Heart right ventricle (tissue), 16 donors: ENCODE measurements around the gene SEPHS2. TPM values are rescaled to one million over a fixed set of nuclear protein-coding genes. Genes with fewer than 3 reads are reported as not detected.

ENCODE experiments used
- ATAC-seq, 8 donors: fragments of 200-7000 bp; cut with Tn5 transposase; one replicate each; pipeline ENCODE4 v1.9.1; 2020; ENCODE audit warnings: mild to moderate bottlenecking in 8 of 8, moderate library complexity in 8 of 8, moderate number of reproducible peaks in 1 of 8
- DNase-seq, 2 donors: peaks; one replicate each; pipeline ENCODE4 v3.0.0-alpha.2; 2020
- H3K27ac ChIP-seq, 10 donors: fragments of 200-600 bp; sonication (generic) in 2 of 10; one replicate each; pipeline versions ENCODE4 v1.5.0 to v1.8.0; 2020 to 2022; ENCODE audit warnings: mild to moderate bottlenecking in 3 of 10
- H3K27me3 ChIP-seq, 7 donors: fragments of 200-600 bp; one replicate each; pipeline ENCODE4 v1.8.0; 2021 to 2022; ENCODE audit warnings: mild to moderate bottlenecking in 2 of 7
- H3K36me3 ChIP-seq, 9 donors: fragments of 200-600 bp; sonication (generic) in 1 of 9; one replicate each; pipeline versions ENCODE4 v1.5.0 to v1.8.0; 2020 to 2022; ENCODE audit warnings: mild to moderate bottlenecking in 2 of 9
- H3K4me1 ChIP-seq, 9 donors: fragments of 200-600 bp; sonication (generic) in 1 of 9; one replicate each; pipeline versions ENCODE4 v1.5.0 to v1.8.0; 2020 to 2022; ENCODE audit warnings: mild to moderate bottlenecking in 4 of 9
- H3K4me3 ChIP-seq, 10 donors: fragments of 200-600 bp; sonication (generic) in 2 of 10; one replicate each; pipeline versions ENCODE4 v1.5.0 to v1.8.0; 2020 to 2022; ENCODE audit warnings: mild to moderate bottlenecking in 7 of 10, moderate library complexity in 2 of 10
- H3K9me3 ChIP-seq, 11 donors: fragments of 200-600 bp in 10 of 11; sonication (generic) in 2 of 11; one replicate each; pipeline versions ENCODE4 v1.5.0 to v1.8.0; 2013 to 2022; ENCODE audit warnings: mild to moderate bottlenecking in 2 of 11, control low read depth in 1 of 11, moderate library complexity in 1 of 11
- CTCF ChIP-seq, 9 donors: fragments of 200-600 bp; sonication (generic) in 2 of 9; IDR thresholded peaks; one replicate each; pipeline versions ENCODE4 v1.5.0 to v1.8.0; 2021 to 2022; ENCODE audit warnings: antibody characterized with exemption in 9 of 9, mild to moderate bottlenecking in 5 of 9, moderate library complexity in 1 of 9
- WGBS, 2 donors: extraction: QIAGEN DNeasy Blood & Tissue Kit; methylation state at CpG; one replicate each; pipeline ENCODE4 v1.1.7; 2013; ENCODE audit warnings: inconsistent platforms in 1 of 2; 5-methylcytosine and 5-hydroxymethylcytosine counted together
- intact Hi-C, 10 donors: fragments of 100-400 bp; cut with DNase I; formaldehyde crosslinking; loops; one replicate each; pipeline versions ENCODE4 v1.11.1 to v1.14.2; 2022
- long read RNA-seq, 3 donors: library from polyadenylated mRNA; unstranded; transcript quantifications; one replicate each; pipeline ENCODE4 v2.0.0, GENCODE V29; 2020 to 2021
- polyA plus RNA-seq, 2 donors: library from polyadenylated mRNA; stranded (reverse); fragments of 200-250 nt; gene quantifications; one replicate each; pipeline ENCODE4 v1.2.3, GENCODE V29; 2013
- total RNA-seq, 10 donors: library from RNA; stranded (reverse); fragmentation: NEBNext Ultra II Directional in 3 of 10; extraction: Animal tissue kit (Norgen Biotek cat#: 25700) in 3 of 10; gene quantifications; one replicate each; pipeline versions ENCODE4 v1.2.1 to v1.2.4, GENCODE V29; 2021 to 2023
- donor health status: Arrhythmogenic right ventricular cardiomyopathy.
- donor health status: ischemic (EF 13 %, LVEDD 7.1; RV severe dilation, severe dysfunction).
- donor health status: healthy with polysubstance abuse.
- donor health status: DM: no; HTN: yes; CAD: no.
- donor health status: DM: no; HTN: no; CAD: no.
- donor health status: ischemic (EF 25% LVEDD 6.9; RV normal size, moderate dysfunction).
- donor health status: ischemic (EF 25% LVEDD 5.7; RV mildly dilated, moderate dysfunction).
- donor health status: healthy.
- donor health status: DM: yes; HTN: yes; CAD: no.
- donor health status: Ischemic cardiomyopathy.
- donor health status: ischemic (EF 35%, LVEDD 5.7; RV mildly dilated, moderate dysfunction).
- donor health status: nonischemic (EF 11% LVEDD 7.7; RV severe dilation, severe dysfunction).
- donor health status: DM: yes; HTN: yes; CAD: no.
- donor health status: PGD.
- donor health status: ischemic (EF 29% LVEDD 5.4; RV normal size, mild dysfunction).
- donor health status: nonischemic (EF 23%, LVEDD 6.1; RV moderate dilation, normal function).

SEPHS2 gene
- 10 to 100 TPM; 23.5 to 49.3 (median 29.3) TPM for total RNA-seq
- polyA plus RNA-seq = 10 to 100 TPM; 17.3 to 47.0 TPM
- long read RNA-seq, donor 1, transcript SEPHS2-201 (1 exons, 2,551 nt) = major isoform, 155 of 156 reads
- long read RNA-seq, donor 1, partial matches to known transcripts = 0 of 156 reads
- long read RNA-seq, donor 1, other reads (novel, unspliced or antisense) = 1 of 156 reads
- long read RNA-seq, donor 2, transcript SEPHS2-201 (1 exons, 2,551 nt) = major isoform, 123 of 123 reads
- long read RNA-seq, donor 2, partial matches to known transcripts = 0 of 123 reads
- long read RNA-seq, donor 2, other reads (novel, unspliced or antisense) = 0 of 123 reads
- long read RNA-seq, donor 3, transcript SEPHS2-201 (1 exons, 2,551 nt) = major isoform, 175 of 175 reads
- long read RNA-seq, donor 3, partial matches to known transcripts = 0 of 175 reads
- long read RNA-seq, donor 3, other reads (novel, unspliced or antisense) = 0 of 175 reads

GRCh38 chr16:30445408-30446202 lies at the start of gene SEPHS2:
Gene SEPHS2 (minus strand): TSS chr16:30445874. CDS start chr16:30445727, 147 bp downstream.
- intact Hi-C loops = loop anchor here in 7 of 10 donors (2.0 to 10.0 kb wide), 8 partner anchors 79 to 247 kb away; partner anchors contain the start of genes ZNF768 (in 6 of the 7), ZNF688 (in 1 of the 7) and ZNF785 (in 1 of the 7)
- Histone ChIP-seq H3K36me3 (peaks cover 0 to 22% (median 10%) of the 10 kb centered on the region in 9 donors), H3K27ac (peak within 1 kb of the TSS; percentile 69 to 100 (median 96)), H3K27me3 (no peaks in the 10 kb centered on the region), H3K9me3 (no peaks in the 10 kb centered on the region), H3K4me3 (peak within 1 kb of the TSS; percentile 70 to 98 (median 80)), H3K4me1 (peaks cover 2 to 39% (median 18%) of the 10 kb centered on the region in 9 donors)
- peak in 8 of 9 donors; percentile 18 to 74 (median 52) for TF ChIP-seq CTCF (IDR thresholded peaks at IDR 0.05)
- peak; percentile 98 for DNase-seq
- WGBS, 2 donors = 0 to 1% methylated on average over 57 to 59 of the region's 59 CpGs
- peak; percentile 96 to 98 (median 97) for ATAC-seq

GRCh38 chr16:30494709-30495108 lies 49.0 kb upstream of the SEPHS2 start:
- no peak for TF ChIP-seq CTCF (IDR thresholded peaks at IDR 0.05)
- no peaks in the 10 kb centered on the region for H3K9me3 ChIP-seq
- whole genome bisulfite sequencing, 2 donors = 65 to 69% methylated on average over 12 of the region's 12 CpGs
- ATAC-seq = no peak
- H3K4me3 ChIP-seq = no peak overlapping the region
- no peak overlapping the region for H3K27ac ChIP-seq
- peaks cover 0 to 12% (median 0%) of the 10 kb centered on the region in 9 donors for H3K4me1 ChIP-seq
- DNase-seq = no peak
- peaks cover 0 to 85% (median 0%) of the 10 kb centered on the region in 9 donors for H3K36me3 ChIP-seq
- intact Hi-C loops = no loop called here
- H3K27me3 ChIP-seq = peaks cover 0 to 12% (median 0%) of the 10 kb centered on the region in 7 donors

- no peak for DNase-seq
- H3K27ac ChIP-seq = no peak overlapping the region
- no peak overlapping the region for H3K4me3 ChIP-seq
- H3K27me3 ChIP-seq = peaks cover 0 to 12% (median 0%) of the 10 kb centered on the region in 7 donors
- H3K36me3 ChIP-seq = peaks cover 0 to 87% (median 0%) of the 10 kb centered on the region in 9 donors
- intact Hi-C loops = no loop called here
- peaks cover 0 to 17% (median 0%) of the 10 kb centered on the region in 9 donors for H3K4me1 ChIP-seq
- H3K9me3 ChIP-seq = no peaks in the 10 kb centered on the region
- no peak for TF ChIP-seq CTCF (IDR thresholded peaks at IDR 0.05)
- ATAC-seq = no peak
- WGBS, 2 donors = 76 to 77% methylated on average over 11 of the region's 11 CpGs
Observed at GRCh38 chr16:30493941-30494488, 48.3 kb upstream of the SEPHS2 start.
